Gastrocnemius medialis (tissue), 4 donors: ENCODE results near the gene AMPH. TPM values are rescaled to one million over a fixed set of nuclear protein-coding genes. Genes with fewer than 3 reads are reported as not detected.

ENCODE experiments used
- ATAC-seq, 2 donors: fragments of 150-250 bp; one replicate each; pipeline ENCODE4 v1.9.1; 2016
- DNase-seq, 2 donors: peaks; one replicate each; pipeline ENCODE4 v3.0.0-alpha.2; 2019
- H3K27ac ChIP-seq, 4 donors: fragments of 200-600 bp; sonication (generic); 1 replicate in 1 of 4; 2 replicates in 3 of 4; pipeline ENCODE4 v1.5.1; 2016 to 2018; ENCODE audit warnings: mild to moderate bottlenecking in 2 of 4, moderate library complexity in 1 of 4
- H3K27me3 ChIP-seq, 3 donors: fragments of 200-600 bp; sonication (generic) in 2 of 3; 1 replicate in 1 of 3; 2 replicates in 2 of 3; pipeline versions ENCODE4 v1.5.1 to v1.6.0; 2016 to 2019; ENCODE audit warnings: mild to moderate bottlenecking in 1 of 3, moderate library complexity in 1 of 3
- H3K36me3 ChIP-seq, 2 donors: fragments of 200-600 bp; sonication (generic) in 1 of 2; one replicate each; pipeline ENCODE4 v1.5.1; 2017 to 2018
- H3K4me1 ChIP-seq, 2 donors: fragments of 200-600 bp; sonication (generic) in 1 of 2; one replicate each; pipeline ENCODE4 v1.5.1; 2016 to 2017; ENCODE audit warnings: mild to moderate bottlenecking in 2 of 2
- H3K4me3 ChIP-seq, 4 donors: fragments of 200-600 bp; sonication (generic) in 3 of 4; 1 replicate in 1 of 4; 2 replicates in 3 of 4; pipeline ENCODE4 v1.5.1; 2016 to 2019; ENCODE audit warnings: mild to moderate bottlenecking in 2 of 4
- H3K9me3 ChIP-seq, 3 donors: fragments of 200-600 bp; sonication (generic) in 2 of 3; 1 replicate in 1 of 3; 2 replicates in 2 of 3; pipeline ENCODE4 v1.5.1; 2016 to 2019
- POLR2A ChIP-seq, 2 donors: fragments of 450-650 bp; IDR thresholded peaks; one replicate each; pipeline ENCODE4 v1.6.1; 2017; ENCODE audit warnings: antibody characterized with exemption in 2 of 2, mild to moderate bottlenecking in 2 of 2, moderate library complexity in 2 of 2
- in situ Hi-C, 4 donors: fragments of 200-750 bp; cut with MboI; loops; one replicate each; pipeline versions ENCODE4 v1.15.0 to v1.8.0; 2017; ENCODE audit warnings: low sequenced_read_pairs in 4 of 4
- intact Hi-C: fragments of 100-400 bp; cut with DNase I; formaldehyde crosslinking; loops from one replicate; pipeline ENCODE4 v1.15.1; 2023; ENCODE audit warnings: low total_unique reads
- total RNA-seq, 4 donors: library from RNA; depleted of rRNA; stranded (reverse); fragments of >200 nt; gene quantifications; one replicate each; pipeline versions ENCODE4 v1.1.0 to v1.2.3, GENCODE V29; 2016
- TF ChIP-seq, protein P1 (sequence below), 5 experiments: fragments of 450-650 bp in 3 of 5; fragments of 200-600 bp in 2 of 5; sonication (generic) in 2 of 5; IDR thresholded peaks in 4 of 5; conservative IDR thresholded peaks in 1 of 5; 1 replicate in 4 of 5; 2 replicates in 1 of 5; pipeline ENCODE4 v1.5.1; 2016 to 2019; ENCODE audit warnings: antibody characterized with exemption in 5 of 5, mild to moderate bottlenecking in 3 of 5, moderate library complexity in 3 of 5

AMPH gene
- total RNA-seq, 4 donors from 2014 or later, result 1.8 to 8.3 (median 5.2) TPM

DNA sequence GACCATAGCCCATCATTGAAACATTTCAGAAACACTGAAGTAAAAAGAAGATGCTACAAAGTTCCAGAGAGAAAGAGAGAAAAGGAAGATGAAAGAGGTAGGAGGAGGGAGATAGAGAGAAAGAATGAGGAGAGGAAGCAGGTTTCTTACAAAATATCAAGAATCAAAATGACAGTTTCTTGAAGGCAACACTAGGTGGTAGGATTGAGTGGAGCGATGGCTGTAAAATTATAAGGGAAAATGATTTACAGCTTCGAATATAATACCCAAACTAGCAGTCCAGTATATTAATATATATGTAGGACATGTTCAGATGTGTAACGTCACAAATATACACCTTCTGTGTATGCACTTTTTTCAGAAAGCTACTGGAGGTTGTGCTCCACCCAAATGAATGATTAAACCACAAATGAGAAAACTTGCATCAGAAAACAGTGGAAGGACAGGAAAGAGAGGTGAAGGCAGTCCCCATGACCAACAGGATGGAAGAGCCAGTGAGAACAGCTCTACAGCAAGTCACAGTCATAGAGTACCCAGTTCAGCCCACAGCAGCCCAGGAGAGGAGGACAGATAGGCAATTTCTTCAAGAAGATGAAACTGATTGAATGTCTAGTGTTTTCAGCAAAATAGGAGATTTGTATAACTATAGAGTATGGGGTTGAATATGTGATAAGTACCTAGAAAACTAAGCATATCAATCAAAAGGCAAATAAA, 206.3 kb downstream of the AMPH start:
- no peaks in the 10 kb centered on the region for H3K27me3 ChIP-seq
- in situ Hi-C loops (loop anchor here in 2 of 4 donors (25.0 kb wide), 1 partner anchor 1087 kb away; no protein-coding TSS in a partner anchor), intact Hi-C loops (no loop called here)
- H3K27ac ChIP-seq, result no peak overlapping the region
- no peaks in the 10 kb centered on the region for H3K4me1 ChIP-seq
- TF ChIP-seq, protein P1, sequence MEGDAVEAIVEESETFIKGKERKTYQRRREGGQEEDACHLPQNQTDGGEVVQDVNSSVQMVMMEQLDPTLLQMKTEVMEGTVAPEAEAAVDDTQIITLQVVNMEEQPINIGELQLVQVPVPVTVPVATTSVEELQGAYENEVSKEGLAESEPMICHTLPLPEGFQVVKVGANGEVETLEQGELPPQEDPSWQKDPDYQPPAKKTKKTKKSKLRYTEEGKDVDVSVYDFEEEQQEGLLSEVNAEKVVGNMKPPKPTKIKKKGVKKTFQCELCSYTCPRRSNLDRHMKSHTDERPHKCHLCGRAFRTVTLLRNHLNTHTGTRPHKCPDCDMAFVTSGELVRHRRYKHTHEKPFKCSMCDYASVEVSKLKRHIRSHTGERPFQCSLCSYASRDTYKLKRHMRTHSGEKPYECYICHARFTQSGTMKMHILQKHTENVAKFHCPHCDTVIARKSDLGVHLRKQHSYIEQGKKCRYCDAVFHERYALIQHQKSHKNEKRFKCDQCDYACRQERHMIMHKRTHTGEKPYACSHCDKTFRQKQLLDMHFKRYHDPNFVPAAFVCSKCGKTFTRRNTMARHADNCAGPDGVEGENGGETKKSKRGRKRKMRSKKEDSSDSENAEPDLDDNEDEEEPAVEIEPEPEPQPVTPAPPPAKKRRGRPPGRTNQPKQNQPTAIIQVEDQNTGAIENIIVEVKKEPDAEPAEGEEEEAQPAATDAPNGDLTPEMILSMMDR (IDR thresholded peaks at IDR 0.05 in 4 of 5, conservative IDR thresholded peaks at IDR 0.05 in 1 of 5), result no peak
- no peak for TF ChIP-seq POLR2A (IDR thresholded peaks at IDR 0.05)
- no peaks in the 10 kb centered on the region for H3K9me3 ChIP-seq
- DNase-seq (no peak), ATAC-seq (no peak)
- no peak overlapping the region for H3K4me3 ChIP-seq
- no peaks in the 10 kb centered on the region for H3K36me3 ChIP-seq

GRCh38 chr7:38413784-38414183, 217.4 kb downstream of the AMPH start:
- Histone ChIP-seq H3K4me1 (no peaks in the 10 kb centered on the region), H3K27ac (no peak overlapping the region), H3K27me3 (no peaks in the 10 kb centered on the region), H3K36me3 (no peaks in the 10 kb centered on the region), H3K4me3 (no peak overlapping the region), H3K9me3 (no peaks in the 10 kb centered on the region)
- TF ChIP-seq POLR2A (IDR thresholded peaks at IDR 0.05), result no peak
- TF ChIP-seq, protein P1 (IDR thresholded peaks at IDR 0.05 in 4 of 5, conservative IDR thresholded peaks at IDR 0.05 in 1 of 5), result no peak
- DNase-seq (no peak), ATAC-seq (no peak)
- in situ Hi-C loops, result loop anchor here in 2 of 4 donors (25.0 kb wide), 1 partner anchor 1099 kb away; no protein-coding TSS in a partner anchor
- intact Hi-C loops, result no loop called here

DNA sequence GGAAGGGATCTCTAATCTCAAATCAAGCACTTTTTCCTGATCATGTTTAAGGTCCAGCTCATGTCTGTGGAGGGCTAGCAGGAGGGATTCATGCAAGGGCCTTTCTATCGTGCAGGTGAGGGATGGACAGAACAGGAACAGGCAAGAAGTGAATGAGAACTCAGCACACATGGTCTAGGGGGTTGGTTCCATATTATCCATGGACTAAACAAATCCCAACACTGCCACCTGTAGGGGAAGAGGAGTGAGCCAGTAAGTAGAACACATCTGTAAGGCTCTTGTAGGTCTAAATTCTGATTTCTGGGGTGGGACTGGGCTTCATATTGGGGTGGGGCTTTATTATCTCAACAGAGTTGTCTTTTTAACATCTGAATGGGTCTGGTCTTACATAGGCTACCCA, 219.8 kb downstream of the AMPH start:
- DNase-seq, result no peak
- in situ Hi-C loops, result loop anchor here in 2 of 4 donors (25.0 kb wide), 1 partner anchor 1101 kb away; no protein-coding TSS in a partner anchor

DNA sequence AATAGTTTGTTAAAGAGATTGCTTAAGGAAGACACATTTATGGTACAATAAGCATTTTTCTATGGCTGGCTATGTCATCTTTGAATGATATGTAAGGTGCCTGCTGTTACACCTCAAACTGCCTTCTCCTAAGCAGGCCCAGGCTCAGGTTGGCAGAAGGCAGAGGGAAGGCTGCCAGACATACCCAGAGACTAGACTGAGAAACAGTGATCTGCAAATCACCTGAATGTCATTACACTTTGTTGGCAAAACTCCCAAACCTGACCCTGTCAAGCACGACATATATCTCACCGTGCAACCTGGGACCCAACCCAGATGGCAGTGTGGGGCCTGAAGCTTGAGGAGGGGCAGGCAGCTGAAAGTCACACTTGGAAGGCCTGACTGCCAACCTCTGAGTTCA, 221.1 kb downstream of the AMPH start:
- Histone ChIP-seq H3K27ac (no peak overlapping the region), H3K4me1 (no peaks in the 10 kb centered on the region), H3K36me3 (no peaks in the 10 kb centered on the region), H3K27me3 (no peaks in the 10 kb centered on the region), H3K9me3 (no peaks in the 10 kb centered on the region), H3K4me3 (no peak overlapping the region)
- no peak for TF ChIP-seq POLR2A (IDR thresholded peaks at IDR 0.05)
- TF ChIP-seq, protein P1 (IDR thresholded peaks at IDR 0.05 in 4 of 5, conservative IDR thresholded peaks at IDR 0.05 in 1 of 5), result no peak
- in situ Hi-C loops, result loop anchor here in 2 of 4 donors (25.0 kb wide), 1 partner anchor 1102 kb away; no protein-coding TSS in a partner anchor
- DNase-seq, result no peak
- intact Hi-C loops, result no loop called here
- ATAC-seq, result no peak

More for the DNA sequence above, 219.8 kb downstream of the AMPH start:
- Histone ChIP-seq H3K4me1 (no peaks in the 10 kb centered on the region), H3K27ac (no peak overlapping the region), H3K9me3 (no peaks in the 10 kb centered on the region), H3K4me3 (no peak overlapping the region), H3K27me3 (no peaks in the 10 kb centered on the region), H3K36me3 (no peaks in the 10 kb centered on the region)
- no peak for ATAC-seq
- intact Hi-C loops, result no loop called here
- TF ChIP-seq POLR2A (IDR thresholded peaks at IDR 0.05), result no peak
- TF ChIP-seq, protein P1 (IDR thresholded peaks at IDR 0.05 in 4 of 5, conservative IDR thresholded peaks at IDR 0.05 in 1 of 5), result no peak
